H1 (cell line): ENCODE data around the gene IQCC. TPM values are rescaled to one million over a fixed set of nuclear protein-coding genes. Genes with fewer than 3 reads are reported as not detected.

Experiments used
- ASH2L ChIP-seq: fragments of 200-600, 300-600 bp; sonication (generic); IDR thresholded peaks from one replicate; pipeline ENCODE4 v1.7.1; 2017; ENCODE audit warnings: low read length
- BACH1 ChIP-seq: IDR thresholded peaks from 2 replicates; pipeline ENCODE4 v1.6.1; 2012; ENCODE audit warnings: low read length, improper control_type of control experiment
- JUN ChIP-seq: IDR thresholded peaks from 2 replicates; pipeline ENCODE4 v1.6.1; 2011; ENCODE audit warnings: low read depth, mild to moderate bottlenecking, improper control_type of control experiment, low read length
- JUND ChIP-seq: IDR thresholded peaks from 2 replicates; pipeline ENCODE4 v1.6.1; 2011; ENCODE audit warnings: mild to moderate bottlenecking, improper control_type of control experiment, low read length
- PHF8 ChIP-seq: fragments of 200-600 bp; sonication (generic); conservative IDR thresholded peaks from 2 replicates; pipeline ENCODE4 v1.7.1; 2012; ENCODE audit warnings: low read depth, mild to moderate bottlenecking, inconsistent platforms, low read length, moderate library complexity
- RNF2 ChIP-seq: fragments of 200-900, 300-1000 bp; sonication (generic); IDR thresholded peaks from 2 replicates; pipeline ENCODE4 v1.7.1; 2016; ENCODE audit warnings: borderline replicate concordance, low read depth, mild to moderate bottlenecking, antibody characterized with exemption, low read length; ENCODE audit not compliant: poor library complexity, severe bottlenecking; ENCODE audit errors: missing control alignments
- ZNF274 ChIP-seq: IDR thresholded peaks from 2 replicates; pipeline ENCODE4 v1.7.0; 2012; ENCODE audit warnings: low read length, borderline replicate concordance; ENCODE audit errors: extremely low read depth
- polyA plus RNA-seq, 7 experiments: library from polyadenylated mRNA; depleted of rRNA in 3 of 7; stranded (reverse) in 5 of 7; unstranded in 2 of 7; fragments of >200 nt in 5 of 7; fragments of 200-250 nt in 2 of 7; gene quantifications; 1 replicate in 5 of 7; 2 replicates in 1 of 7; 4 replicates in 1 of 7; pipeline versions ENCODE4 v1.2.1 to v1.2.3, GENCODE V29; 2011 to 2013; ENCODE audit warnings: missing spikeins in 2 of 7, mixed read lengths in 2 of 7
- total RNA-seq: library from RNA; stranded (reverse); fragmentation: NEBNext Ultra II Directional; extraction: Animal tissue kit (Norgen Biotek cat#: 25700); gene quantifications from 2 replicates; pipeline ENCODE4 v1.2.1, GENCODE V29; 2021
- TF ChIP-seq, protein P1 (sequence below): fragments of 300-600 bp; sonication (generic); IDR thresholded peaks from 2 replicates; pipeline ENCODE4 v1.7.1; 2012; ENCODE audit warnings: low read length, moderate library complexity, mild to moderate bottlenecking, inconsistent platforms; ENCODE audit not compliant: insufficient replicate concordance
- TF ChIP-seq, protein P2 (sequence below): IDR thresholded peaks from 2 replicates; pipeline ENCODE4 v1.6.1; 2012; ENCODE audit warnings: inconsistent platforms

The IQCC gene
- total and polyA plus RNA-seq, 2 of the 8 experiments (the other 6 are each of a cell fraction or from before 2014, with no cell fraction given): 2.5 to 4.2 TPM

DNA sequence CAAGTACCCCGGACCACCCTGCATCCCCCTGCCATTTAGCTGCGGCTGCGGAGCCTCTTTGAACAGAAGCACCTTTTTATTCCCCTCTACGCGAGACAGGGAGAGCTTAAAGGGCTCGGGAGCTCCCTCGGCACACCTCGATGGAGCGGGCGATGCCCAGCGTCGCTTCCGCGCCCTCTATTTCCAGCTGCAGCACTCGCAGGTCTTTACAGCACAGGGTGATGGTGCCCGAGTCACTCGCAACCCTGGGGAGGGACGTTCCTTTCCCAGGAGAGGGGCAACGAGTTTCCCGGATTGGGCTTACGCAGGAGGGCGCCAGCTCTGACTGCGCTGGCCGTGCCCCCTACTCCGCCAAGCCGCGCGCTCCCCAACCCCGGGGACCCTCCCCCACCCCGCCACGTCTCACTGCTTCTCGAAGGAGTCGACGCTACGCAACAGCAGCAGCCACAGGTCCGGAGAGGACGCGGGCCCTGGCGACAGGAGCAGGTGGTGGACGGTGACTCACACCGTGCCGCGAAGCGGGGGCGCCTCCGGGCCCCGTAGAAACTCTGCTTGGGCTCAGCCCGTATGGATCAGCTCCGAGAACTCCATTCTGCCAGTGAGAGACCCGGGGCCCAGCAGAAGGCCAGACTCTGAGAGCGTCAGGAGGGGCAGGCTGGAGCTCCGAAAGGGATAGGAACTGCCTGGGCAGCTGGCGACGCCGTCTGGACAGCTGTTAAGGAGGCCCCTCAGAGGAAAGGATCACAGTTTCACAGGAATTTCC lies 35.7 kb downstream of the IQCC start (continued):
- TF ChIP-seq, protein P1, sequence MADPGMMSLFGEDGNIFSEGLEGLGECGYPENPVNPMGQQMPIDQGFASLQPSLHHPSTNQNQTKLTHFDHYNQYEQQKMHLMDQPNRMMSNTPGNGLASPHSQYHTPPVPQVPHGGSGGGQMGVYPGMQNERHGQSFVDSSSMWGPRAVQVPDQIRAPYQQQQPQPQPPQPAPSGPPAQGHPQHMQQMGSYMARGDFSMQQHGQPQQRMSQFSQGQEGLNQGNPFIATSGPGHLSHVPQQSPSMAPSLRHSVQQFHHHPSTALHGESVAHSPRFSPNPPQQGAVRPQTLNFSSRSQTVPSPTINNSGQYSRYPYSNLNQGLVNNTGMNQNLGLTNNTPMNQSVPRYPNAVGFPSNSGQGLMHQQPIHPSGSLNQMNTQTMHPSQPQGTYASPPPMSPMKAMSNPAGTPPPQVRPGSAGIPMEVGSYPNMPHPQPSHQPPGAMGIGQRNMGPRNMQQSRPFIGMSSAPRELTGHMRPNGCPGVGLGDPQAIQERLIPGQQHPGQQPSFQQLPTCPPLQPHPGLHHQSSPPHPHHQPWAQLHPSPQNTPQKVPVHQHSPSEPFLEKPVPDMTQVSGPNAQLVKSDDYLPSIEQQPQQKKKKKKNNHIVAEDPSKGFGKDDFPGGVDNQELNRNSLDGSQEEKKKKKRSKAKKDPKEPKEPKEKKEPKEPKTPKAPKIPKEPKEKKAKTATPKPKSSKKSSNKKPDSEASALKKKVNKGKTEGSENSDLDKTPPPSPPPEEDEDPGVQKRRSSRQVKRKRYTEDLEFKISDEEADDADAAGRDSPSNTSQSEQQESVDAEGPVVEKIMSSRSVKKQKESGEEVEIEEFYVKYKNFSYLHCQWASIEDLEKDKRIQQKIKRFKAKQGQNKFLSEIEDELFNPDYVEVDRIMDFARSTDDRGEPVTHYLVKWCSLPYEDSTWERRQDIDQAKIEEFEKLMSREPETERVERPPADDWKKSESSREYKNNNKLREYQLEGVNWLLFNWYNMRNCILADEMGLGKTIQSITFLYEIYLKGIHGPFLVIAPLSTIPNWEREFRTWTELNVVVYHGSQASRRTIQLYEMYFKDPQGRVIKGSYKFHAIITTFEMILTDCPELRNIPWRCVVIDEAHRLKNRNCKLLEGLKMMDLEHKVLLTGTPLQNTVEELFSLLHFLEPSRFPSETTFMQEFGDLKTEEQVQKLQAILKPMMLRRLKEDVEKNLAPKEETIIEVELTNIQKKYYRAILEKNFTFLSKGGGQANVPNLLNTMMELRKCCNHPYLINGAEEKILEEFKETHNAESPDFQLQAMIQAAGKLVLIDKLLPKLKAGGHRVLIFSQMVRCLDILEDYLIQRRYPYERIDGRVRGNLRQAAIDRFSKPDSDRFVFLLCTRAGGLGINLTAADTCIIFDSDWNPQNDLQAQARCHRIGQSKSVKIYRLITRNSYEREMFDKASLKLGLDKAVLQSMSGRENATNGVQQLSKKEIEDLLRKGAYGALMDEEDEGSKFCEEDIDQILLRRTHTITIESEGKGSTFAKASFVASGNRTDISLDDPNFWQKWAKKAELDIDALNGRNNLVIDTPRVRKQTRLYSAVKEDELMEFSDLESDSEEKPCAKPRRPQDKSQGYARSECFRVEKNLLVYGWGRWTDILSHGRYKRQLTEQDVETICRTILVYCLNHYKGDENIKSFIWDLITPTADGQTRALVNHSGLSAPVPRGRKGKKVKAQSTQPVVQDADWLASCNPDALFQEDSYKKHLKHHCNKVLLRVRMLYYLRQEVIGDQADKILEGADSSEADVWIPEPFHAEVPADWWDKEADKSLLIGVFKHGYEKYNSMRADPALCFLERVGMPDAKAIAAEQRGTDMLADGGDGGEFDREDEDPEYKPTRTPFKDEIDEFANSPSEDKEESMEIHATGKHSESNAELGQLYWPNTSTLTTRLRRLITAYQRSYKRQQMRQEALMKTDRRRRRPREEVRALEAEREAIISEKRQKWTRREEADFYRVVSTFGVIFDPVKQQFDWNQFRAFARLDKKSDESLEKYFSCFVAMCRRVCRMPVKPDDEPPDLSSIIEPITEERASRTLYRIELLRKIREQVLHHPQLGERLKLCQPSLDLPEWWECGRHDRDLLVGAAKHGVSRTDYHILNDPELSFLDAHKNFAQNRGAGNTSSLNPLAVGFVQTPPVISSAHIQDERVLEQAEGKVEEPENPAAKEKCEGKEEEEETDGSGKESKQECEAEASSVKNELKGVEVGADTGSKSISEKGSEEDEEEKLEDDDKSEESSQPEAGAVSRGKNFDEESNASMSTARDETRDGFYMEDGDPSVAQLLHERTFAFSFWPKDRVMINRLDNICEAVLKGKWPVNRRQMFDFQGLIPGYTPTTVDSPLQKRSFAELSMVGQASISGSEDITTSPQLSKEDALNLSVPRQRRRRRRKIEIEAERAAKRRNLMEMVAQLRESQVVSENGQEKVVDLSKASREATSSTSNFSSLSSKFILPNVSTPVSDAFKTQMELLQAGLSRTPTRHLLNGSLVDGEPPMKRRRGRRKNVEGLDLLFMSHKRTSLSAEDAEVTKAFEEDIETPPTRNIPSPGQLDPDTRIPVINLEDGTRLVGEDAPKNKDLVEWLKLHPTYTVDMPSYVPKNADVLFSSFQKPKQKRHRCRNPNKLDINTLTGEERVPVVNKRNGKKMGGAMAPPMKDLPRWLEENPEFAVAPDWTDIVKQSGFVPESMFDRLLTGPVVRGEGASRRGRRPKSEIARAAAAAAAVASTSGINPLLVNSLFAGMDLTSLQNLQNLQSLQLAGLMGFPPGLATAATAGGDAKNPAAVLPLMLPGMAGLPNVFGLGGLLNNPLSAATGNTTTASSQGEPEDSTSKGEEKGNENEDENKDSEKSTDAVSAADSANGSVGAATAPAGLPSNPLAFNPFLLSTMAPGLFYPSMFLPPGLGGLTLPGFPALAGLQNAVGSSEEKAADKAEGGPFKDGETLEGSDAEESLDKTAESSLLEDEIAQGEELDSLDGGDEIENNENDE: no peak
- TF ChIP-seq JUN (0 out of 2 replicates have a peak, but pooled peaks have one; percentile 25), BACH1 (no peak), JUND (peak; percentile 72; the same call in 1 of the 2 replicates), ASH2L (peak; percentile 69), RNF2 (no peak), PHF8 (no peak), ZNF274 (no peak)
- TF ChIP-seq, protein P2, sequence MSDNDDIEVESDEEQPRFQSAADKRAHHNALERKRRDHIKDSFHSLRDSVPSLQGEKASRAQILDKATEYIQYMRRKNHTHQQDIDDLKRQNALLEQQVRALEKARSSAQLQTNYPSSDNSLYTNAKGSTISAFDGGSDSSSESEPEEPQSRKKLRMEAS: peak; percentile 91
